ENCODE data around the gene NCEH1. TPM values are rescaled to one million over a fixed set of nuclear protein-coding genes. Genes with fewer than 3 reads are reported as not detected.

Gene NCEH1
- total RNA-seq, 4 donors from 2014 or later, result 2.3 to 5.8 (median 4.2) TPM

- no peak overlapping the region for H3K4me3 ChIP-seq
These were observed 69.6 kb downstream of the NCEH1 start for GRCh38 chr3:172641291-172641690.

GRCh38 chr3:172640751-172641150 is 70.1 kb downstream of the NCEH1 start:
- no peak overlapping the region for H3K4me3 ChIP-seq
- no peaks in the 10 kb centered on the region for H3K27me3 ChIP-seq
- TF ChIP-seq CTCF (IDR thresholded peaks at IDR 0.05) (no peak), POLR2A (IDR thresholded peaks at IDR 0.05) (no peak)
- WGBS, result 84% methylated on average over 5 of the region's 5 CpGs
- DNase-seq (ENCODE audit: low spot score in 2 of 2), result no peak
- peaks cover 26% of the 10 kb centered on the region for H3K4me1 ChIP-seq
- H3K27ac ChIP-seq, result no peak overlapping the region
- H3K9me3 ChIP-seq, result no peaks in the 10 kb centered on the region
- H3K36me3 ChIP-seq, result peaks cover 5% of the 10 kb centered on the region

More at GRCh38 chr3:172641291-172641690, 69.6 kb downstream of the NCEH1 start:
- WGBS, result 93% methylated on average over 5 of the region's 5 CpGs
- Histone ChIP-seq H3K9me3 (no peaks in the 10 kb centered on the region), H3K27me3 (no peaks in the 10 kb centered on the region), H3K4me1 (peaks cover 25% of the 10 kb centered on the region), H3K36me3 (peaks cover 5% of the 10 kb centered on the region), H3K27ac (no peak overlapping the region)
- no peak for TF ChIP-seq POLR2A (IDR thresholded peaks at IDR 0.05)
- no peak for TF ChIP-seq POLR2AphosphoS5 (IDR thresholded peaks at IDR 0.05)
- no peak for TF ChIP-seq EP300 (IDR thresholded peaks at IDR 0.05)
- TF ChIP-seq CTCF (IDR thresholded peaks at IDR 0.05), result no peak
- no peak for DNase-seq (ENCODE audit: low spot score in 2 of 2)

- no peak for DNase-seq (ENCODE audit: low spot score in 2 of 2)
- Histone ChIP-seq H3K27ac (no peak overlapping the region), H3K9me3 (no peaks in the 10 kb centered on the region), H3K27me3 (no peaks in the 10 kb centered on the region), H3K36me3 (peaks cover 10% of the 10 kb centered on the region), H3K4me3 (no peak overlapping the region), H3K4me1 (peaks cover 33% of the 10 kb centered on the region)
- TF ChIP-seq POLR2AphosphoS5 (IDR thresholded peaks at IDR 0.05), result no peak
- TF ChIP-seq POLR2A (IDR thresholded peaks at IDR 0.05), result no peak
- no peak for TF ChIP-seq EP300 (IDR thresholded peaks at IDR 0.05)
- TF ChIP-seq CTCF (IDR thresholded peaks at IDR 0.05), result no peak
- 66% methylated on average over 3 of the region's 3 CpGs for WGBS
These were observed 75.3 kb downstream of the NCEH1 start for GRCh38 chr3:172635588-172635987.

GRCh38 chr3:172634948-172635347 is 75.9 kb downstream of the NCEH1 start:
- Histone ChIP-seq H3K27me3 (no peaks in the 10 kb centered on the region), H3K27ac (no peak overlapping the region), H3K9me3 (no peaks in the 10 kb centered on the region), H3K4me3 (no peak overlapping the region), H3K36me3 (peaks cover 10% of the 10 kb centered on the region), H3K4me1 (peaks cover 31% of the 10 kb centered on the region)
- DNase-seq (ENCODE audit: low spot score in 2 of 2), result no peak
- TF ChIP-seq POLR2AphosphoS5 (IDR thresholded peaks at IDR 0.05) (no peak), POLR2A (IDR thresholded peaks at IDR 0.05) (no peak), CTCF (IDR thresholded peaks at IDR 0.05) (no peak), EP300 (IDR thresholded peaks at IDR 0.05) (no peak)
- 47% methylated on average over 3 of the region's 3 CpGs for WGBS

- Histone ChIP-seq H3K4me1 (peaks cover 19% of the 10 kb centered on the region), H3K27me3 (no peaks in the 10 kb centered on the region), H3K27ac (no peak overlapping the region), H3K36me3 (peaks cover 10% of the 10 kb centered on the region), H3K9me3 (no peaks in the 10 kb centered on the region), H3K4me3 (no peak overlapping the region)
- TF ChIP-seq CTCF (IDR thresholded peaks at IDR 0.05), result no peak
- WGBS, result 69% methylated on average over 1 of the region's 1 CpG
- no peak for DNase-seq (ENCODE audit: low spot score in 2 of 2)
These were observed 80.6 kb downstream of the NCEH1 start for GRCh38 chr3:172630316-172630715.
